ENCODE results near the gene SURF6. TPM values are rescaled to one million over a fixed set of nuclear protein-coding genes. Genes with fewer than 3 reads are reported as not detected.
A peak's percentile ranks its signal among the peaks of the same experiment; 100 is the strongest.

The SURF6 gene
- total RNA-seq, 1 donor from 2014 or later, result 23.9 TPM

- TF ChIP-seq CTCF (conservative IDR thresholded peaks at IDR 0.05), result no peak
- peaks cover 4% of the 10 kb centered on the region for H3K27me3 Mint-ChIP-seq (ENCODE audit: low read depth)
- DNase-seq (ENCODE audit: low read depth, low spot score), result no peak
- no peaks in the 10 kb centered on the region for H3K9me3 Mint-ChIP-seq
- H3K27ac Mint-ChIP-seq (ENCODE audit: unreplicated experiment), result no peak overlapping the region
- peaks cover 31% of the 10 kb centered on the region for H3K4me1 Mint-ChIP-seq
- H3K4me3 Mint-ChIP-seq, result no peak overlapping the region
- peaks cover 27% of the 10 kb centered on the region for H3K36me3 Mint-ChIP-seq (ENCODE audit: low read depth)
These were observed 9.0 kb upstream of the SURF6 start for GRCh38 chr9:133344979-133345378.

DNA sequence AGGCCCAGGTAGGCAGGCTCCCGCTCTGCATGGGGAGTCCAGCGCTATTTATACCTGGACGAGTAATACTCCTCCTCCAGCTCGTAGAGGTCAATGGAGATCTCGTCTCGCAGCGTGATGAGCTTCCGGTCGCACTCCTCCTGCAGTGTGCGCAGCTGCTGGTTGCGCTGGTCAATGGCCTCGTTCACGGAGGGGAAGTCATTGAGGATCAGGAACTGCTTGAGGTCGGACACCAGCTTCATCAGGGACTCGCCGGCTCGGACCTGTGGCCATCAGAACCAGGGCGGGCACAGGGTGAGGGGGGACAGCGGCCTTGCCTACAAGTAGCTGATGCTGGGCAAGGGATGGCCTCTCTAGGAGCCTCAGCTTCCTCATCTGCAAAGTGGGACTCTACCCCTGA is 8.1 kb upstream of the SURF6 start:
- no peaks in the 10 kb centered on the region for H3K9me3 Mint-ChIP-seq
- no peak for TF ChIP-seq CTCF (conservative IDR thresholded peaks at IDR 0.05)
- peaks cover 22% of the 10 kb centered on the region for H3K4me1 Mint-ChIP-seq
- DNase-seq (ENCODE audit: low read depth, low spot score), result no peak
- peak overlapping the region; percentile 31 for H3K4me3 Mint-ChIP-seq
- peaks cover 4% of the 10 kb centered on the region for H3K27me3 Mint-ChIP-seq (ENCODE audit: low read depth)
- H3K36me3 Mint-ChIP-seq (ENCODE audit: low read depth), result peaks cover 21% of the 10 kb centered on the region
- no peak overlapping the region for H3K27ac Mint-ChIP-seq (ENCODE audit: unreplicated experiment)

DNA sequence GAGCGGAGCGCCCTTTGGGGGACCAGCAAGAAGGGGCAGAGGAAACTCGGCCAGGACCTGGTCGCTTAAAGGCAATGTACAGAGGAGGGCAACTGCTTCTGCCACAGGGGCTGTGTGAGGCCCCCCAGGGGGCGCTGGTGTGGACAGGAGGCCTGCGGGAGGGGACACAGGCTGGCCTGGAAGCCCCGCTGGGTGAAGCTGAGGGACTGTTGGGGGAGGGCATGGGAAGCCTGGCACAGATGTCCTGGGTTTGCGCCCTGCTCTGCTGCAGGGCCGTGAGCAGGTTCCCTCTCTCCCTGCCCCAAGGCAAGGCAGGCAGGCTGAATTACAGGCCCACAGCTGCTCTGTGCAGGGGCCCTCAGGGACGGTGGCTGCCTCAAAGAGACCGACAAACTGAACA is 6.6 kb upstream of the SURF6 start:
- Mint-ChIP-seq H3K36me3 (ENCODE audit: low read depth) (peaks cover 10% of the 10 kb centered on the region), H3K4me3 (peak overlapping the region; percentile 53), H3K9me3 (no peaks in the 10 kb centered on the region), H3K27me3 (ENCODE audit: low read depth) (no peaks in the 10 kb centered on the region), H3K4me1 (peaks cover 10% of the 10 kb centered on the region), H3K27ac (ENCODE audit: unreplicated experiment) (no peak overlapping the region)
- peak; percentile 1 for TF ChIP-seq CTCF (conservative IDR thresholded peaks at IDR 0.05)
- DNase-seq (ENCODE audit: low read depth, low spot score), result no peak

DNA sequence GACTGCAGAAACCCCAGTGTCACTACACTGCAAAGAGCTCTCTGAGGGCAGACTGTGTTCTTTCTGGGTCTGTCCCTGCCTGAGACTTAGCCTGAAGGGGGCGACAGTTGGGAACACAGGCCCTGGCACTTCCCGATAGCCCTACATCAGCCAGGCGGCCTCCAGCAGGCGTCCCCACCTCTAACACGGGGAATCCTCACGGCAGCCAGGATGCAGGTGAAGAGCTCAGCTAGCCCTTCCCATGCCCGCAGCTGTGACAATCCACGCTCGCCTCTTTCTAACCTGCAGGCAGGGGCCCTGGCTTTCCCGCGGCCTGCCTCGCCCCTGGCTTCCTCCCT is 6.0 kb upstream of the SURF6 start:
- DNase-seq (ENCODE audit: low read depth, low spot score), result no peak
- H3K36me3 Mint-ChIP-seq (ENCODE audit: low read depth), result peaks cover 10% of the 10 kb centered on the region
- H3K4me1 Mint-ChIP-seq, result peaks cover 8% of the 10 kb centered on the region
- peak; percentile 21 for TF ChIP-seq CTCF (conservative IDR thresholded peaks at IDR 0.05)
- no peaks in the 10 kb centered on the region for H3K27me3 Mint-ChIP-seq (ENCODE audit: low read depth)
- no peak overlapping the region for H3K27ac Mint-ChIP-seq (ENCODE audit: unreplicated experiment)
- H3K9me3 Mint-ChIP-seq, result no peaks in the 10 kb centered on the region
- H3K4me3 Mint-ChIP-seq, result peak overlapping the region; percentile 53

DNA sequence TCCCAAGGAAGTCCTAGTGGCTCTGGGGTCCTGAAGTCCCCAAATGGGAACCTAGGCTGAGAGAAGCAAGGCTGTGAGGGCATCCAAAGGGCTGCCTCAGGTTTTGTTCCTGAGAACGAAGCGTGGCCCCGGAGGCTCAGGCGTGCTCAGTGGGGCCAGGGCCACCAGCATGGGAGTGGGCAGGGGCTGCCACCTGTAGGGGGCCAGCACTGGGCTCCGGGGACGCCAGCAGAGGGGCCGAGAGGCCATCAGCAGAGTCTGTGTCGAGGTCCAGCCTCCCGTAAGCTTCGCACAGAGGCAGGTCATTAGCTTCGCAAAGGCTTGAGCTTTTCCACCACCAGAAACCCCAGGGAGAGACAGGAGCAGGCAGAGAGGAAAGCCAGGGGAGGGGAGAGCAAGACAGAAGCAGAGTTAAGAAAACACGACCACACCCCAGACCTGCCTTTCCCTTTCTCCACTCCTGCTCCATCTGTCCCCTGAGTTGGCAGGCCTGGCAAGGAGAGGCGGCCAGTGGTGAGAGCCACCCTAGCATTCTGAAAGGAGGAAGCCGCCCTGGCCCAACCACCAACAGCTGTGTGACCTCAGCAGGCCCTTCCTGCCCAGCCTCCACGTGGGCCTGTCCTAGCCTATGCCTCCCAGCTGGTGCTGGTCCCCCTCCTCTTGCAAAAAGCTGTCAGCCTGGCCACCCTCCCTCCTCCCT is 5.5 kb upstream of the SURF6 start:
- peaks cover 7% of the 10 kb centered on the region for H3K4me1 Mint-ChIP-seq
- peak overlapping the region; percentile 53 for H3K4me3 Mint-ChIP-seq
- TF ChIP-seq CTCF (conservative IDR thresholded peaks at IDR 0.05), result no peak

More for the DNA sequence above, 5.5 kb upstream of the SURF6 start:
- Mint-ChIP-seq H3K27ac (ENCODE audit: unreplicated experiment) (no peak overlapping the region), H3K9me3 (no peaks in the 10 kb centered on the region), H3K27me3 (ENCODE audit: low read depth) (no peaks in the 10 kb centered on the region), H3K36me3 (ENCODE audit: low read depth) (peaks cover 10% of the 10 kb centered on the region)
- no peak for DNase-seq (ENCODE audit: low read depth, low spot score)
